Measurements from ENCODE around the gene DTWD1. TPM values are rescaled to one million over a fixed set of nuclear protein-coding genes. Genes with fewer than 3 reads are reported as not detected.

The DTWD1 gene
- total and polyA plus RNA-seq, 2 donors (not counting 3 experiments of a cell fraction or from before 2014, with no cell fraction given): 4.6 to 20.1 TPM

- no peaks in the 10 kb centered on the region for H3K4me1 ChIP-seq (ENCODE audit: control insufficient read depth, extremely low read depth, insufficient read depth, low read length)
- no peak overlapping the region for H3K4me3 ChIP-seq (replicated peaks in 1 of 3; ENCODE audit: insufficient read depth in 1 of 3, low read depth in 1 of 3, low read length in 3 of 3)
- H3K27me3 ChIP-seq (ENCODE audit: control insufficient read depth in 2 of 2, insufficient read depth in 2 of 2, low read length in 2 of 2): peaks cover 2% of the 10 kb centered on the region in 2 experiments
- DNase-seq (ENCODE audit: low read depth, low spot score) (no peak), FAIRE-seq (no peak)
- TF ChIP-seq JUN (IDR thresholded peaks at IDR 0.05; ENCODE audit: borderline replicate concordance, insufficient read depth, insufficient read length, low read depth) (no peak), GATA2 (IDR thresholded peaks at IDR 0.05; ENCODE audit: insufficient read depth, insufficient read length, low read depth, low read length) (no peak), MYC (IDR thresholded peaks at IDR 0.05; ENCODE audit: low read depth, low read length) (no peak), EZH2 (IDR thresholded peaks at IDR 0.05; ENCODE audit: borderline replicate concordance, low read depth, low read length, severe bottlenecking) (no peak), CTCF (IDR thresholded peaks at IDR 0.05; ENCODE audit: extremely low read depth in 1 of 2, insufficient read depth in 1 of 2, low read depth in 1 of 2, low read length in 2 of 2) (no peak), POLR2A (IDR thresholded peaks at IDR 0.05; ENCODE audit: low read depth, low read length) (no peak), POLR2AphosphoS5 (IDR thresholded peaks at IDR 0.05; ENCODE audit: insufficient read depth, low read depth, low read length) (no peak), FOS (IDR thresholded peaks at IDR 0.05; ENCODE audit: borderline replicate concordance, insufficient read depth, low read length) (no peak), MAX (IDR thresholded peaks at IDR 0.05; ENCODE audit: insufficient read depth, insufficient read length) (no peak)
- ChIA-PET CTCF (no interaction called here), POLR2A (no interaction called here)
- no peak overlapping the region for H3K4me2 ChIP-seq (ENCODE audit: insufficient read depth, low read length)
- H3K36me3 ChIP-seq (ENCODE audit: control insufficient read depth in 2 of 2, extremely low read depth in 1 of 2, insufficient read depth in 2 of 2, low read length in 2 of 2): no peaks in the 10 kb centered on the region
- no peaks in the 10 kb centered on the region for H4K20me1 ChIP-seq (replicated peaks; ENCODE audit: control insufficient read depth, extremely low read depth, insufficient read depth, low read length)
- H3K27ac ChIP-seq (ENCODE audit: insufficient read depth, low read depth, low read length): no peak overlapping the region
- no peaks in the 10 kb centered on the region for H3K79me2 ChIP-seq (ENCODE audit: control insufficient read depth, insufficient read depth, low read length)
- H2AFZ ChIP-seq (ENCODE audit: low read depth, low read length): no peak overlapping the region
- no peaks in the 10 kb centered on the region for H3K9me1 ChIP-seq (replicated peaks; ENCODE audit: control insufficient read depth, extremely low read depth, insufficient read depth, low read length)
- no peak overlapping the region for H3K9ac ChIP-seq (replicated peaks; ENCODE audit: extremely low read depth, insufficient read depth, low read length)
- H3K9me3 ChIP-seq (replicated peaks; ENCODE audit: control insufficient read depth, insufficient read depth, low read length): no peaks in the 10 kb centered on the region
- intact Hi-C loops (cut with micrococcal nuclease) (loop anchor here (10.0 kb wide), 1 partner anchor 256 kb away; no protein-coding TSS in a partner anchor), dilution Hi-C loops (cut with MboI; ENCODE audit: extremely low pct_ligation_motif_present, low sequenced_read_pairs) (no loop called here)
- BruUV-seq (replicated peaks): no TSS peak
These were observed 57.8 kb downstream of the DTWD1 start for GRCh38 chr15:49678655-49679054.

Measured in endothelial cell of umbilical vein (primary cell).